HEK293T (cell line): ENCODE data around the gene TMUB1.

Experiments
- FOXA1 ChIP-seq: fragments of 450-650 bp; IDR thresholded peaks from 2 replicates; pipeline ENCODE4 v1.6.1; 2016; ENCODE audit warnings: mild to moderate bottlenecking
- SP1 ChIP-seq: fragments of 450-650 bp; IDR thresholded peaks from 2 replicates; pipeline ENCODE4 v1.6.1; 2017

GRCh38 chr7:151109094-151110048 lies 26.1 kb upstream of the TMUB1 start:
- TF ChIP-seq SP1: no peak
- no peak for TF ChIP-seq FOXA1
